Astrocyte (in vitro differentiated cells and primary cell): Measurements from ENCODE around the gene SMAGP. TPM values are rescaled to one million over a fixed set of nuclear protein-coding genes. Genes with fewer than 3 reads are reported as not detected.
"Not testable (repeated sequence)": the region's sequence is repeated elsewhere in the genome, so short reads cannot be mapped to it uniquely, and the experiment has no call there.

ENCODE experiments used
- DNase-seq: peaks from one replicate; pipeline ENCODE4 v3.0.0-alpha.2; 2010; ENCODE audit warnings: low read depth
- FAIRE-seq: peaks from 2 replicates; lab custom pipeline; 2011; peaks lifted over from hg19 to GRCh38; lab: Jason Lieb, UNC
- H2AFZ ChIP-seq: 2 replicates; pipeline ENCODE4 v1.6.0; 2012; ENCODE audit warnings: low read depth, low read length, inconsistent platforms
- H3K27ac ChIP-seq: 2 replicates; pipeline ENCODE4 v1.5.1; 2011; ENCODE audit warnings: low read depth, low read length, inconsistent platforms
- H3K27me3 ChIP-seq: 2 replicates; pipeline ENCODE4 v1.6.0; 2011; ENCODE audit warnings: low read length, inconsistent platforms; ENCODE audit not compliant: insufficient read depth
- H3K36me3 ChIP-seq: 2 replicates; pipeline ENCODE4 v1.5.1; 2011; ENCODE audit warnings: low read length, inconsistent platforms; ENCODE audit not compliant: insufficient read depth
- H3K4me1 ChIP-seq: 2 replicates; pipeline ENCODE4 v1.5.1; 2011; ENCODE audit warnings: low read length, inconsistent platforms; ENCODE audit not compliant: insufficient read depth
- H3K4me2 ChIP-seq: 2 replicates; pipeline ENCODE4 v1.6.0; 2012; ENCODE audit warnings: low read length, inconsistent platforms
- H3K4me3 ChIP-seq: 2 replicates; pipeline ENCODE4 v1.5.1; 2011; ENCODE audit warnings: low read depth, mild to moderate bottlenecking, low read length, inconsistent platforms; ENCODE audit not compliant: insufficient read depth
- H3K79me2 ChIP-seq: 2 replicates; pipeline ENCODE4 v1.6.0; 2012; ENCODE audit warnings: mild to moderate bottlenecking, low read length, inconsistent platforms; ENCODE audit not compliant: insufficient read depth
- H3K9ac ChIP-seq: 2 replicates; pipeline ENCODE4 v1.6.0; 2012; ENCODE audit warnings: mild to moderate bottlenecking, low read length, inconsistent platforms
- H3K9me3 ChIP-seq: 2 replicates; pipeline ENCODE4 v1.5.1; 2012; ENCODE audit warnings: low read depth, mild to moderate bottlenecking, low read length, inconsistent platforms; ENCODE audit not compliant: insufficient read depth
- H4K20me1 ChIP-seq: 2 replicates; pipeline ENCODE4 v1.6.0; 2012; ENCODE audit warnings: low read length, inconsistent platforms; ENCODE audit not compliant: insufficient read depth
- H3K27ac Mint-ChIP-seq: one replicate; pipeline ENCODE4 v1.8.0; 2021; ENCODE audit warnings: mild to moderate bottlenecking, mixed read lengths; ENCODE audit not compliant: unreplicated experiment
- H3K27me3 Mint-ChIP-seq: one replicate; pipeline ENCODE4 v1.8.0; 2021; ENCODE audit warnings: low read depth, mixed read lengths; ENCODE audit not compliant: unreplicated experiment
- H3K36me3 Mint-ChIP-seq: one replicate; pipeline ENCODE4 v1.8.0; 2021; ENCODE audit warnings: low read depth, mixed read lengths; ENCODE audit not compliant: unreplicated experiment
- H3K4me1 Mint-ChIP-seq: one replicate; pipeline ENCODE4 v1.8.0; 2021; ENCODE audit warnings: low read depth, mixed read lengths; ENCODE audit not compliant: unreplicated experiment
- H3K4me3 Mint-ChIP-seq: one replicate; pipeline ENCODE4 v1.8.0; 2021; ENCODE audit warnings: mild to moderate bottlenecking, moderate library complexity, mixed read lengths; ENCODE audit not compliant: unreplicated experiment
- H3K9me3 Mint-ChIP-seq: one replicate; pipeline ENCODE4 v1.8.0; 2021; ENCODE audit warnings: mild to moderate bottlenecking, mixed read lengths; ENCODE audit not compliant: unreplicated experiment
- CTCF ChIP-seq: IDR thresholded peaks from 2 replicates; pipeline ENCODE4 v1.5.1; 2011; ENCODE audit warnings: low read depth, mild to moderate bottlenecking, inconsistent platforms, low read length, moderate library complexity; ENCODE audit not compliant: insufficient read depth
- EZH2 ChIP-seq: IDR thresholded peaks from 2 replicates; pipeline ENCODE4 v1.6.1; 2012; ENCODE audit warnings: mild to moderate bottlenecking, low read length, inconsistent platforms; ENCODE audit not compliant: insufficient read depth
- total RNA-seq: library from RNA; stranded (reverse); gene quantifications from 2 replicates; pipeline ENCODE4 v1.2.1, GENCODE V29; 2021

SMAGP gene
- total RNA-seq, 1 donor from 2014 or later: 3.6 TPM

- H3K27ac Mint-ChIP-seq: no peak overlapping the region
- TF ChIP-seq EZH2 (no peak), CTCF (no peak)
Measured at GRCh38 chr12:51229116-51229809, 41.0 kb downstream of the SMAGP start.

GRCh38 chr12:51227962-51228361 lies 42.3 kb downstream of the SMAGP start:
- no peaks in the 10 kb centered on the region for H3K27me3 Mint-ChIP-seq
- H3K9ac ChIP-seq: no peak overlapping the region
- H3K4me1 Mint-ChIP-seq: no peaks in the 10 kb centered on the region
- no peak overlapping the region for H3K4me2 ChIP-seq
- H3K36me3 ChIP-seq: no peaks in the 10 kb centered on the region
- no peaks in the 10 kb centered on the region for H3K27me3 ChIP-seq
- H3K9me3 Mint-ChIP-seq: no peaks in the 10 kb centered on the region
- H3K4me1 ChIP-seq: no peaks in the 10 kb centered on the region
- TF ChIP-seq EZH2 (no peak), CTCF (no peak)
- no peak for DNase-seq
- H4K20me1 ChIP-seq: no peaks in the 10 kb centered on the region
- no peak overlapping the region for H3K27ac ChIP-seq
- no peak for FAIRE-seq
- H3K4me3 ChIP-seq: no peak overlapping the region
- no peak overlapping the region for H2AFZ ChIP-seq
- H3K4me3 Mint-ChIP-seq: no peak overlapping the region
- H3K79me2 ChIP-seq: no peaks in the 10 kb centered on the region
- H3K9me3 ChIP-seq: no peaks in the 10 kb centered on the region
- no peak overlapping the region for H3K27ac Mint-ChIP-seq
- peaks cover 3% of the 10 kb centered on the region for H3K36me3 Mint-ChIP-seq

More at GRCh38 chr12:51229116-51229809, 41.0 kb downstream of the SMAGP start:
- Mint-ChIP-seq H3K36me3 (peaks cover 3% of the 10 kb centered on the region), H3K9me3 (no peaks in the 10 kb centered on the region), H3K4me3 (no peak overlapping the region), H3K27me3 (no peaks in the 10 kb centered on the region), H3K4me1 (no peaks in the 10 kb centered on the region)
- Histone ChIP-seq H3K4me3 (no peak overlapping the region), H3K27ac (no peak overlapping the region), H2AFZ (no peak overlapping the region), H3K36me3 (no peaks in the 10 kb centered on the region), H4K20me1 (no peaks in the 10 kb centered on the region), H3K79me2 (no peaks in the 10 kb centered on the region), H3K9ac (no peak overlapping the region), H3K4me2 (no peak overlapping the region), H3K4me1 (no peaks in the 10 kb centered on the region), H3K9me3 (no peaks in the 10 kb centered on the region), H3K27me3 (no peaks in the 10 kb centered on the region)
- no peak for FAIRE-seq
- no peak for DNase-seq

- not testable (repeated sequence) for H3K9ac ChIP-seq, FAIRE-seq, DNase-seq, H3K27ac Mint-ChIP-seq, H3K4me3 Mint-ChIP-seq, H3K27me3 Mint-ChIP-seq, H3K4me1 Mint-ChIP-seq, H3K9me3 Mint-ChIP-seq, H3K79me2 ChIP-seq, H3K4me2 ChIP-seq, H3K27me3 ChIP-seq, H3K36me3 ChIP-seq, H3K4me3 ChIP-seq, H3K9me3 ChIP-seq, H3K4me1 ChIP-seq, H3K27ac ChIP-seq, H2AFZ ChIP-seq, H4K20me1 ChIP-seq, H3K36me3 Mint-ChIP-seq
Measured at GRCh38 chr12:51227112-51227511, 43.1 kb downstream of the SMAGP start.
